Duodenal mucosa (tissue), 2 donors: ENCODE measurements around the gene PEAK1.

Experiments
- H3K27ac ChIP-seq: one replicate; pipeline ENCODE4 v1.7.0; 2013; ENCODE audit warnings: low read depth, low read length
- H3K27me3 ChIP-seq, 2 donors: one replicate each; pipeline ENCODE4 v1.7.0; 2013; ENCODE audit warnings: low read length in 2 of 2, control low read depth in 1 of 2; ENCODE audit not compliant: insufficient read depth in 2 of 2, control insufficient read depth in 1 of 2
- H3K36me3 ChIP-seq, 2 donors: one replicate each; pipeline ENCODE4 v1.7.0; 2013; ENCODE audit warnings: low read length in 2 of 2, control low read depth in 1 of 2; ENCODE audit not compliant: insufficient read depth in 2 of 2, control insufficient read depth in 1 of 2
- H3K4me1 ChIP-seq, 2 donors: one replicate each; pipeline ENCODE4 v1.7.0; 2013; ENCODE audit warnings: low read length in 2 of 2, control low read depth in 1 of 2; ENCODE audit not compliant: insufficient read depth in 2 of 2, control insufficient read depth in 1 of 2
- H3K4me3 ChIP-seq, 2 donors: one replicate each; pipeline ENCODE4 v1.7.0; 2013; ENCODE audit warnings: low read length in 2 of 2, low read depth in 1 of 2
- H3K9ac ChIP-seq, 2 donors: one replicate each; pipeline ENCODE4 v1.7.0; 2013; ENCODE audit warnings: low read length in 2 of 2, low read depth in 1 of 2
- H3K9me3 ChIP-seq, 2 donors: one replicate each; pipeline ENCODE4 v1.7.0; 2013; ENCODE audit warnings: low read length in 2 of 2, control low read depth in 1 of 2; ENCODE audit not compliant: control insufficient read depth in 1 of 2

Gene PEAK1

GRCh38 chr15:77455696-77456321 lies 35.9 kb upstream of the PEAK1 start:
- H3K9ac ChIP-seq, result no peak overlapping the region
- no peak overlapping the region for H3K27ac ChIP-seq
- H3K27me3 ChIP-seq, result no peaks in the 10 kb centered on the region
- no peaks in the 10 kb centered on the region for H3K9me3 ChIP-seq
- no peak overlapping the region for H3K4me3 ChIP-seq
- peaks cover 0 to 13% of the 10 kb centered on the region in 2 donors for H3K36me3 ChIP-seq
- peaks cover 11 to 24% of the 10 kb centered on the region in 2 donors for H3K4me1 ChIP-seq

GRCh38 chr15:77454951-77455350 lies 35.0 kb upstream of the PEAK1 start:
- Histone ChIP-seq H3K9me3 (no peaks in the 10 kb centered on the region), H3K36me3 (peaks cover 0 to 6% of the 10 kb centered on the region in 2 donors), H3K9ac (no peak overlapping the region), H3K27me3 (no peaks in the 10 kb centered on the region), H3K27ac (no peak overlapping the region), H3K4me3 (no peak overlapping the region), H3K4me1 (peaks cover 11 to 24% of the 10 kb centered on the region in 2 donors)

GRCh38 chr15:77454265-77454664 lies 34.4 kb upstream of the PEAK1 start:
- Histone ChIP-seq H3K27me3 (no peaks in the 10 kb centered on the region), H3K27ac (no peak overlapping the region), H3K4me3 (no peak overlapping the region), H3K9ac (no peak overlapping the region), H3K4me1 (peaks cover 11 to 24% of the 10 kb centered on the region in 2 donors), H3K36me3 (no peaks in the 10 kb centered on the region), H3K9me3 (no peaks in the 10 kb centered on the region)

- Histone ChIP-seq H3K27ac (no peak overlapping the region), H3K4me1 (peaks cover 18 to 37% of the 10 kb centered on the region in 2 donors), H3K36me3 (no peaks in the 10 kb centered on the region), H3K9ac (no peak overlapping the region), H3K27me3 (no peaks in the 10 kb centered on the region), H3K9me3 (no peaks in the 10 kb centered on the region), H3K4me3 (no peak overlapping the region)
Measured at GRCh38 chr15:77446840-77447390, 27.0 kb upstream of the PEAK1 start.

GRCh38 chr15:77440378-77440999 lies 20.6 kb upstream of the PEAK1 start:
- H3K9me3 ChIP-seq, result no peaks in the 10 kb centered on the region
- H3K4me3 ChIP-seq, result no peak overlapping the region
- no peaks in the 10 kb centered on the region for H3K27me3 ChIP-seq
- no peak overlapping the region for H3K27ac ChIP-seq
- no peak overlapping the region for H3K9ac ChIP-seq
- peaks cover 2 to 37% of the 10 kb centered on the region in 2 donors for H3K4me1 ChIP-seq
- no peaks in the 10 kb centered on the region for H3K36me3 ChIP-seq

- Histone ChIP-seq H3K9me3 (no peaks in the 10 kb centered on the region), H3K36me3 (no peaks in the 10 kb centered on the region), H3K4me1 (peaks cover 0 to 22% of the 10 kb centered on the region in 2 donors), H3K27me3 (no peaks in the 10 kb centered on the region), H3K4me3 (no peak overlapping the region), H3K27ac (no peak overlapping the region), H3K9ac (no peak overlapping the region)
Measured at GRCh38 chr15:77437264-77437663, 17.4 kb upstream of the PEAK1 start.

GRCh38 chr15:77436822-77437221 lies 16.9 kb upstream of the PEAK1 start:
- Histone ChIP-seq H3K4me3 (no peak overlapping the region), H3K4me1 (peaks cover 0 to 17% of the 10 kb centered on the region in 2 donors), H3K9ac (no peak overlapping the region), H3K36me3 (no peaks in the 10 kb centered on the region), H3K9me3 (no peaks in the 10 kb centered on the region), H3K27ac (no peak overlapping the region), H3K27me3 (no peaks in the 10 kb centered on the region)

GRCh38 chr15:77430652-77431051 lies 10.7 kb upstream of the PEAK1 start:
- Histone ChIP-seq H3K4me3 (no peak overlapping the region), H3K27me3 (no peaks in the 10 kb centered on the region), H3K9me3 (no peaks in the 10 kb centered on the region), H3K36me3 (no peaks in the 10 kb centered on the region), H3K9ac (no peak overlapping the region), H3K4me1 (no peaks in the 10 kb centered on the region), H3K27ac (no peak overlapping the region)

- Histone ChIP-seq H3K9me3 (no peaks in the 10 kb centered on the region), H3K36me3 (no peaks in the 10 kb centered on the region), H3K9ac (no peak overlapping the region), H3K27ac (no peak overlapping the region), H3K4me3 (no peak overlapping the region), H3K4me1 (no peaks in the 10 kb centered on the region), H3K27me3 (no peaks in the 10 kb centered on the region)
Measured at GRCh38 chr15:77430213-77430612, 10.3 kb upstream of the PEAK1 start.

- peaks cover 9 to 12% of the 10 kb centered on the region in 2 donors for H3K4me1 ChIP-seq
Measured at GRCh38 chr15:77426871-77427270, 7.0 kb upstream of the PEAK1 start.

More at GRCh38 chr15:77426871-77427270, 7.0 kb upstream of the PEAK1 start:
- H3K9me3 ChIP-seq, result no peaks in the 10 kb centered on the region
- H3K27ac ChIP-seq, result no peak overlapping the region
- H3K27me3 ChIP-seq, result no peaks in the 10 kb centered on the region
- no peak overlapping the region for H3K9ac ChIP-seq
- H3K4me3 ChIP-seq, result no peak overlapping the region
- no peaks in the 10 kb centered on the region for H3K36me3 ChIP-seq
